ENCODE data around the gene TDO2. TPM values are rescaled to one million over a fixed set of nuclear protein-coding genes. Genes with fewer than 3 reads are reported as not detected.

The TDO2 gene
- total RNA-seq, 1 donor, result not detected

DNA sequence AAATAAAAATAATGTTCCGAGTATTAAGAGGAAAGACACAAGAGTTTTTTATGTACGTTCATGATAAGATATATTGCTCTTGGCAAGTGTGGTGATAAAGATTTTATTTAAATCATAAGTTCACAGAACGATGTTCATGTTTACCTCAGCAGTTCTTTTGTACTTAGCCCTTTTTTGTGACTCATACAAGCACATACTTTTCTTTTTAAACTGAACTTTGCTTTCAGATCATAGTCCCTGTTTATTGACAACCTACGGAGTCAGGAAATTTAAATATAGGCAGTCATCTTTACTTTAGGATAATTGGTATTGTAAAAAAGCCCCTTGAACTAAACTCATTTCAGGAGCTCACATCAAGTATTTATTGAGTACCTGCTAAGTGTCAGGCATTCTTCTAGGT lies 51.4 kb downstream of the TDO2 start:
- H3K27me3 ChIP-seq (ENCODE audit: insufficient read depth, low read length), result no peaks in the 10 kb centered on the region
- peaks cover 8% of the 10 kb centered on the region for H3K4me1 ChIP-seq (ENCODE audit: insufficient read depth, low read length)
- H3K9me3 ChIP-seq (ENCODE audit: low read depth, low read length), result no peaks in the 10 kb centered on the region
- H3K4me3 ChIP-seq (ENCODE audit: low read length), result no peak overlapping the region

DNA sequence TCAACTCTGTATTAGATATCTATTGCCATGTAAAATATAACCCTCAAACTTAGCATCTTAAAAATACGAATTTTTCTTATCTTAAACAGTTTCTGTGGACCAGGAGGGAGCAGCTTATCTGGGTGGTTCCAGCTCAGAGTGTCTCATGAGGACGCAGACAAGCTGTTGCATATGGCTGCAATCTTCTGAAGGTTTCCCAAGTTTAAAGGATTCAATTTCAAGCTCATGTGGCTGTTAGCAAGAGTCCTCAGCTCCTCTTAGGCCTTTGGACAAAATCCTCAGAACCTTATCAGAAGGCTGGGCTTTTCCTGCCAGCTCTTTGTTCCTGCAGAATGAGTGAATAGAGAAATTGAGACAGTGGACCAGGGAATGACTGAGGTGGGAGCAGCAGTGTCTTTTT lies 53.0 kb downstream of the TDO2 start:
- no peaks in the 10 kb centered on the region for H3K9me3 ChIP-seq (ENCODE audit: low read depth, low read length)
- no peaks in the 10 kb centered on the region for H3K27me3 ChIP-seq (ENCODE audit: insufficient read depth, low read length)
- H3K4me3 ChIP-seq (ENCODE audit: low read length), result no peak overlapping the region
- H3K4me1 ChIP-seq (ENCODE audit: insufficient read depth, low read length), result peaks cover 8% of the 10 kb centered on the region

- Histone ChIP-seq H3K4me3 (ENCODE audit: low read length) (no peak overlapping the region), H3K27me3 (ENCODE audit: insufficient read depth, low read length) (no peaks in the 10 kb centered on the region), H3K9me3 (ENCODE audit: low read depth, low read length) (no peaks in the 10 kb centered on the region), H3K4me1 (ENCODE audit: insufficient read depth, low read length) (peaks cover 4% of the 10 kb centered on the region)
Observed at GRCh38 chr4:155959417-155959816, 55.9 kb downstream of the TDO2 start.

DNA sequence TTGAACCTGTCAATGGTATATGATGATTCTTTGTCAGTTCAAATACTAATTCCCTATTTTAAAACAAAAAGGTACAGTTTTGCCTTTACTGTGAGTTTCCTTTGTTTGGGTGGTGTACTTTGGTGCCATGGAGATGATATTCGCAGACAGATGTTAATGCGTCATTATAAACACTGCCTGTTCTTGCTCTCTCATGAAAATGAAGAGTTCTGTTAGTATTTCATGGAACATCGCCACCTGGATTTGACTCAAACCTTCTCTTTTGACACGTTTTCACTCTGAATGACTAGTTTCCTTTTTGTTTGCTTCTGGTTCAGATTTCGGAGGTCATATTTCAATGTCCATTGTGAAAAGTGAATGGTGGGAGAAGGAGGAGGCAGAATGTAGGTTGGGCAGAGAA lies 57.0 kb downstream of the TDO2 start:
- H3K27me3 ChIP-seq (ENCODE audit: insufficient read depth, low read length), result no peaks in the 10 kb centered on the region
- H3K9me3 ChIP-seq (ENCODE audit: low read depth, low read length), result no peaks in the 10 kb centered on the region
- peaks cover 6% of the 10 kb centered on the region for H3K4me1 ChIP-seq (ENCODE audit: insufficient read depth, low read length)
- H3K4me3 ChIP-seq (ENCODE audit: low read length), result no peak overlapping the region

DNA sequence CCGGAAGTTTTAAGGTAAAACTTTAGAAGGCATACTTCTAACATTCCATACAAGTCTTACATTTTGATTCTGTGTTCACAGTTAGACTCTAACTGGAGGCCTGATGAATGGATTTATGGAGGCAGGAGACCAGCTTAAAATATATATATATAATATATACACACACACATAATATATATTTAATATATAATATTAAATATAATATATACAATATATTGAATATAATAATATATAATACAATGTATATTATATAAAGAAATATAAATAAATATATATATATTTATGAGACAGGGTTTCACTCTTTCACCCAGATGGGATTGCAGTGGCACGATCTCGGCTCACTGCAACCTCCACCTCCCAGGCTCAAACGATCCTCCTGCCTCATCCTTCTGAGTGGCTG lies 58.1 kb downstream of the TDO2 start:
- Histone ChIP-seq H3K4me3 (ENCODE audit: low read length) (no peak overlapping the region), H3K4me1 (ENCODE audit: insufficient read depth, low read length) (peaks cover 6% of the 10 kb centered on the region), H3K27me3 (ENCODE audit: insufficient read depth, low read length) (no peaks in the 10 kb centered on the region), H3K9me3 (ENCODE audit: low read depth, low read length) (no peaks in the 10 kb centered on the region)

- H3K4me3 ChIP-seq (ENCODE audit: low read length), result no peak overlapping the region
- peaks cover 3% of the 10 kb centered on the region for H3K27me3 ChIP-seq (ENCODE audit: insufficient read depth, low read length)
- no peaks in the 10 kb centered on the region for H3K9me3 ChIP-seq (ENCODE audit: low read depth, low read length)
- peaks cover 6% of the 10 kb centered on the region for H3K4me1 ChIP-seq (ENCODE audit: insufficient read depth, low read length)
Observed at GRCh38 chr4:155962767-155963166, 59.3 kb downstream of the TDO2 start.

- H3K27me3 ChIP-seq (ENCODE audit: insufficient read depth, low read length), result peaks cover 3% of the 10 kb centered on the region
- H3K4me3 ChIP-seq (ENCODE audit: low read length), result no peak overlapping the region
- no peaks in the 10 kb centered on the region for H3K9me3 ChIP-seq (ENCODE audit: low read depth, low read length)
- peaks cover 6% of the 10 kb centered on the region for H3K4me1 ChIP-seq (ENCODE audit: insufficient read depth, low read length)
Observed at GRCh38 chr4:155964016-155964891, 60.8 kb downstream of the TDO2 start.

DNA sequence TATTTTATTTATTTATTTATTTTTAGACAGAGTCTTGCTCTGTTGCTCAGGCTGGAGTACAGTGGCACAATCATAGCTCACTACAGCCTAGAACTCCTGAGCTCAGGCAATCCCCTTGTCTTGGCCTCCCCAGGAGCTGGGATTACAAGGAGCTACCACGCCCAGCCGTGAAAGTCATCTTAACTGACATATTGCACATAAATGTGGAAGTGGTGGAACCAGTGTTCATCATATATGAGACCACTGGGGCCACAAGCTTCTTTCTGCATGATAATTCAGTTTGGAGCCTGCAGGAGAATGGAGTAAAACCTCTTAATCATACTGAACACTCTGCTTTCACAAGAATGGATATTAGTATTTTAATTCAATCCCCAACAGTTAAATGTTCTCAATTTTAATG lies 62.7 kb downstream of the TDO2 start:
- Histone ChIP-seq H3K27me3 (ENCODE audit: insufficient read depth, low read length) (peaks cover 3% of the 10 kb centered on the region), H3K4me3 (ENCODE audit: low read length) (no peak overlapping the region)

DNA sequence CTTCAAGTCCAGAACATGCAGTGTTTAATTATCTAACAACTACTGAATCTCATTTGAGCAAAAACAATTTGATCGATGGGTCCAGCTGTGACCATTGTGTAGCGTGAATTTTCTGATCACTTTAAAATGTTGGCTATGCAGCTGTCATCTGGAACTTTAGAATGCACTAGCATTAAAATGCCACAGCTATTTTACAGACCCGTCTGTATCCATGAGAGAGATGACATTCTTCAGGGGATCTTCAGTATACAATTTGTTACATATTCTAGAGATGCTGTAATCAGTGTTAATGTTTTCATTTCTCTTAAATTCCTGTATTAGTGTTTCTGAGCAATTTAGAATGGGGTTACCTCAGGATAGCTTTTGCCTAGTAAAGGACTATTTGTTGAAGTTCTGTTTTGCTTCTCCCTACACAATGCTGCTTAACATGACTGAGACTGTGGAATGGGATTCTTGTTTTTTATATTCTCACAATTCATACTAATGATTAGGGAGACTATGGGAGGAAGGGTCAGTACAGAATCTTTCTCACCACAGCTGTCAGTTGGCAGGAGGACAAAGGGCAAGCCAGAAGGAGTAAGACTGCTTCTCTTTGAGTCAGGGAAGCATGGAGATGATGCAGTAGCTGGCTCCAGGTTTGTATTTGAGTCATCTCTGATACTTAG lies 63.4 kb downstream of the TDO2 start:
- peaks cover 3% of the 10 kb centered on the region for H3K27me3 ChIP-seq (ENCODE audit: insufficient read depth, low read length)
- H3K9me3 ChIP-seq (ENCODE audit: low read depth, low read length), result no peaks in the 10 kb centered on the region
- H3K4me1 ChIP-seq (ENCODE audit: insufficient read depth, low read length), result peaks cover 6% of the 10 kb centered on the region
- no peak overlapping the region for H3K4me3 ChIP-seq (ENCODE audit: low read length)

More for the DNA sequence above, 62.7 kb downstream of the TDO2 start:
- H3K4me1 ChIP-seq (ENCODE audit: insufficient read depth, low read length), result peaks cover 6% of the 10 kb centered on the region
- no peaks in the 10 kb centered on the region for H3K9me3 ChIP-seq (ENCODE audit: low read depth, low read length)

Other genes with a start within 250 kb of the TDO2 start
- 6.4 TPM for gene GUCY1A1, start 236.8 kb upstream of the TDO2 start, total RNA-seq
- gene GUCY1B1, start 144.7 kb upstream of the TDO2 start, total RNA-seq, result 12.5 TPM
- not detected for gene ASIC5, start 37.4 kb upstream of the TDO2 start, total RNA-seq
- gene CTSO, start 50.2 kb downstream of the TDO2 start, total RNA-seq, result 7.9 TPM